ENCODE results near the gene PBX2.

DNA sequence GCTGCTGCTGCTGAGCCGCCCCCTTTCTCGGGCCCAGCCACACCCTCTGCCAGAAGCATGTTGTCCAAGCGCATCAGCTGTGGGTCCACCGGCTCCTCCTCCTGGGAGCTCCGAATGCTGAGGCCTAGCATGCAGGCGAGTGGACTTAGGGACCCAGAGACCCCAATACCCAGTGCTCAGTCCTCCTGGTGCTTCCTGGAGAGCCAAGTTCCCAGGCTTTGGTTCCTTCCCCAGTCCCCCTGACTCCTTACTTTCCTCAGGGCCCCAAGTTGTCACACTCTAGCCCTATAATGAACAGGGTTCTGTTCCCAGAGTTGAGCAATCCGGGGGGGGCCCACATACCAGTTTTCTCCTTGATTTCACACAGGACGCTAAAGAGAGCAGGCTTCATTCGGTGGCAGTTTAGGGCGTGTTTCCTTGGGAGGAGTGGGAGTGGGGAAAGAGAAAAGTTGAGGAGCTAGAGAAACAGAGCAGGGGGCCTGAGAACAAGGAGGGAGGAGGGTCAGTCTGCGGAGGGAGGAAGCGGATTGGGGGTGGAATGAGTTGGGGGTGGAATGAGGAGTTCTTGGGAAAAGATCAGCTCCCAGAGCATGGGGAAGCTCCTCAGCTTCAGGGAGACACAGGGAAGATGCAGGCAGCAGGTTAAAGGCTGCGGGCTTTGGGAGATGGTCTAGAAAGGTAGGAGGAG is 1.5 kb downstream of the PBX2 start:
- TF ChIP-seq CTCF (IDR thresholded peaks at IDR 0.05; ENCODE audit: borderline replicate concordance, extremely low read depth, low read length, poor library complexity, severe bottlenecking) (no peak), EZH2 (IDR thresholded peaks at IDR 0.05; ENCODE audit: borderline replicate concordance, low read depth, low read length, severe bottlenecking) (no peak)

All from DND-41 (cell line).